ENCODE measurements around the gene C1orf159. TPM values are rescaled to one million over a fixed set of nuclear protein-coding genes. Genes with fewer than 3 reads are reported as not detected.

Gene C1orf159
- total and polyA plus RNA-seq, 9 of the 15 experiments (the other 6 are each of a cell fraction or from before 2014, with no cell fraction given): 0.28 to 54.9 (median 10.6) TPM

GRCh38 chr1:1050577-1051052 lies 65.3 kb downstream of the C1orf159 start:
- DNase-seq (ENCODE audit: extremely low read depth in 1 of 4, low spot score in 3 of 4) (no peak), FAIRE-seq (no peak), ATAC-seq (no peak)
- intact Hi-C loops (cut with micrococcal nuclease): no loop called here
- Histone ChIP-seq H2AFZ (ENCODE audit: low read depth, low read length) (no peak overlapping the region), H3K9ac (ENCODE audit: insufficient read depth in 1 of 2, low read depth in 2 of 2, low read length in 2 of 2) (no peak overlapping the region), H4K20me1 (replicated peaks; ENCODE audit: control insufficient read depth, insufficient read depth, low read length) (no peaks in the 10 kb centered on the region), H3K79me2 (ENCODE audit: control insufficient read depth, insufficient read depth, low read length) (no peaks in the 10 kb centered on the region), H3K4me2 (ENCODE audit: insufficient read depth, low read length) (no peak overlapping the region), H3K4me3 (no peak overlapping the region), H3K27ac (ENCODE audit: extremely low read depth, low read depth, low read length) (no peak overlapping the region), H3K27me3 (ENCODE audit: control insufficient read depth in 2 of 2, insufficient read depth in 2 of 2, low read length in 2 of 2) (no peaks in the 10 kb centered on the region), H3K36me3 (ENCODE audit: control insufficient read depth, insufficient read depth, low read length) (peaks cover 86% of the 10 kb centered on the region), H3K9me3 (replicated peaks; ENCODE audit: control insufficient read depth, insufficient read depth, low read depth, low read length) (no peaks in the 10 kb centered on the region), H3K4me1 (replicated peaks in 1 of 2; ENCODE audit: control insufficient read depth in 2 of 2, insufficient read depth in 2 of 2, low read length in 2 of 2) (peaks cover 0 to 40% of the 10 kb centered on the region in 2 experiments; a peak in 2 of 5 replicates), H3K9me1 (ENCODE audit: control insufficient read depth, insufficient read depth, low read length) (no peaks in the 10 kb centered on the region)
- ChIA-PET POLR2A (interaction anchor here (1.6 kb wide), 1 partner anchor 8 kb away, joined by 4 read pairs; no protein-coding TSS in a partner anchor), CTCF (ENCODE audit: low intra/inter-chr PET ratio) (no interaction called here)
- TF ChIP-seq RBM14 (IDR thresholded peaks at IDR 0.05; ENCODE audit: borderline replicate concordance, insufficient read depth, low read depth, low read length): no peak
- TF ChIP-seq POLR2G (IDR thresholded peaks at IDR 0.05; ENCODE audit: low read depth, low read length): peak; percentile 51; the same call in 1 of the 2 replicates
- no peak for TF ChIP-seq PHF20 (IDR thresholded peaks at IDR 0.05; ENCODE audit: partially characterized antibody)
- TF ChIP-seq TARDBP (IDR thresholded peaks at IDR 0.05): no peak
- TF ChIP-seq ZNF436 (CRISPR knock-in tag; IDR thresholded peaks at IDR 0.05): no peak
- TF ChIP-seq ZBTB33 (CRISPR knock-in tag; IDR thresholded peaks at IDR 0.05): peak; percentile 61; the same call in 1 of the 2 replicates
- in situ Hi-C loops (cut with MboI): no loop called here
- WGBS (ENCODE audit: insufficient coverage, low coverage, missing lambda C conversion rate): 97% methylated on average over 22 of the region's 32 CpGs
- BruUV-seq (replicated peaks): no TSS peak
